ENCODE results near the gene NCK2. TPM values are rescaled to one million over a fixed set of nuclear protein-coding genes. Genes with fewer than 3 reads are reported as not detected.

Gene NCK2
- polyA plus RNA-seq, 3 donors: 2.5 to 18.2 (median 7.6) TPM

- H3K36me3 Mint-ChIP-seq: peaks cover 9 to 11% of the 10 kb centered on the region in 2 donors
- H3K9ac ChIP-seq (ENCODE audit: insufficient read depth, low read length, poor library complexity, severe bottlenecking): peak overlapping the region; percentile 35
- H4K20me1 ChIP-seq (ENCODE audit: insufficient read depth, low read length): peaks cover 26% of the 10 kb centered on the region
- H3K4me1 ChIP-seq (ENCODE audit: control insufficient read depth in 1 of 2, insufficient read depth in 2 of 2, low read length in 2 of 2): peaks cover 77 to 78% of the 10 kb centered on the region in 2 donors
- H3K9me3 Mint-ChIP-seq: peaks cover 0 to 2% (median 0%) of the 10 kb centered on the region in 7 donors
- H3K4me3 Mint-ChIP-seq: peak overlapping the region in 1 of 2 donors; percentile 49
- no peaks in the 10 kb centered on the region for H3K27me3 ChIP-seq (ENCODE audit: control insufficient read depth in 2 of 2, insufficient read depth in 2 of 2, low read length in 2 of 2)
- peak overlapping the region; percentile 61 to 90 for H3K27ac ChIP-seq (ENCODE audit: low read depth in 1 of 2, low read length in 2 of 2)
- peak; percentile 63 to 73 (median 73) for DNase-seq
- peak overlapping the region; percentile 86 to 98 (median 94) for H3K27ac Mint-ChIP-seq
- WGBS (ENCODE audit: insufficient coverage): 46% methylated on average over 9 of the region's 9 CpGs
- no peak for TF ChIP-seq CTCF (IDR thresholded peaks at IDR 0.05)
- no peaks in the 10 kb centered on the region for H3K9me3 ChIP-seq (replicated peaks in 1 of 2; ENCODE audit: control insufficient read depth in 1 of 2, insufficient read depth in 1 of 2, low read length in 2 of 2)
- H3K4me1 Mint-ChIP-seq: peaks cover 90% of the 10 kb centered on the region
- peak overlapping the region; percentile 74 for H2AFZ ChIP-seq (ENCODE audit: insufficient read depth, low read depth, low read length, poor library complexity, severe bottlenecking)
- H3K79me2 ChIP-seq (ENCODE audit: insufficient read depth, low read length): peaks cover 78% of the 10 kb centered on the region
- intact Hi-C loops (cut with micrococcal nuclease): no loop called here
- H3K36me3 ChIP-seq (replicated peaks in 1 of 2; ENCODE audit: control insufficient read depth in 1 of 2, insufficient read depth in 2 of 2, low read length in 2 of 2): no peaks in the 10 kb centered on the region
- peak overlapping the region; percentile 25 for H3K4me2 ChIP-seq (replicated peaks; ENCODE audit: extremely low read depth, low read length, poor library complexity, severe bottlenecking)
- no peaks in the 10 kb centered on the region for H3K27me3 Mint-ChIP-seq (ENCODE audit: low read depth in 3 of 3)
- H3K4me3 ChIP-seq (replicated peaks in 1 of 3; ENCODE audit: low read depth in 2 of 3, low read length in 3 of 3): peak overlapping the region in 1 of 3 experiments; percentile 13
Observed at GRCh38 chr2:105800036-105800713, 55.5 kb downstream of the NCK2 start.

GRCh38 chr2:105800953-105801635, 56.4 kb downstream of the NCK2 start:
- peak overlapping the region in 1 of 3 experiments; percentile 13 for H3K4me3 ChIP-seq (replicated peaks in 1 of 3; ENCODE audit: low read depth in 2 of 3, low read length in 3 of 3)
- peaks cover 80% of the 10 kb centered on the region for H3K4me1 Mint-ChIP-seq
- H3K27ac Mint-ChIP-seq: peak overlapping the region; percentile 86 to 98 (median 94)

More at GRCh38 chr2:105800953-105801635, 56.4 kb downstream of the NCK2 start:
- no peak for TF ChIP-seq CTCF (IDR thresholded peaks at IDR 0.05)
- Histone ChIP-seq H3K36me3 (replicated peaks in 1 of 2; ENCODE audit: control insufficient read depth in 1 of 2, insufficient read depth in 2 of 2, low read length in 2 of 2) (no peaks in the 10 kb centered on the region), H3K9ac (ENCODE audit: insufficient read depth, low read length, poor library complexity, severe bottlenecking) (peak overlapping the region; percentile 35), H2AFZ (ENCODE audit: insufficient read depth, low read depth, low read length, poor library complexity, severe bottlenecking) (peak overlapping the region; percentile 74), H3K4me1 (ENCODE audit: control insufficient read depth in 1 of 2, insufficient read depth in 2 of 2, low read length in 2 of 2) (peaks cover 68 to 69% of the 10 kb centered on the region in 2 donors), H3K4me2 (replicated peaks; ENCODE audit: extremely low read depth, low read length, poor library complexity, severe bottlenecking) (peak overlapping the region; percentile 24), H3K27ac (ENCODE audit: low read depth in 1 of 2, low read length in 2 of 2) (peak overlapping the region; percentile 59 to 90), H3K9me3 (replicated peaks in 1 of 2; ENCODE audit: control insufficient read depth in 1 of 2, insufficient read depth in 1 of 2, low read length in 2 of 2) (no peaks in the 10 kb centered on the region), H3K27me3 (ENCODE audit: control insufficient read depth in 2 of 2, insufficient read depth in 2 of 2, low read length in 2 of 2) (no peaks in the 10 kb centered on the region), H3K79me2 (ENCODE audit: insufficient read depth, low read length) (peaks cover 76% of the 10 kb centered on the region), H4K20me1 (ENCODE audit: insufficient read depth, low read length) (peaks cover 24% of the 10 kb centered on the region)
- H3K9me3 Mint-ChIP-seq: peaks cover 0 to 2% (median 0%) of the 10 kb centered on the region in 7 donors
- peaks cover 9 to 11% of the 10 kb centered on the region in 2 donors for H3K36me3 Mint-ChIP-seq
- 0% methylated on average over 1 of the region's 13 CpGs for WGBS (ENCODE audit: insufficient coverage)
- DNase-seq: no peak
- peak overlapping the region in 1 of 2 donors; percentile 49 for H3K4me3 Mint-ChIP-seq
- intact Hi-C loops (cut with micrococcal nuclease): no loop called here
- H3K27me3 Mint-ChIP-seq (ENCODE audit: low read depth in 3 of 3): no peaks in the 10 kb centered on the region

Data from CD14-positive monocyte (primary cell).